ENCODE data around the gene AHRR. TPM values are rescaled to one million over a fixed set of nuclear protein-coding genes. Genes with fewer than 3 reads are reported as not detected.
A peak's percentile ranks its signal among the peaks of the same experiment; 100 is the strongest.

The AHRR gene
- total RNA-seq, 1 donor: 22.5 TPM

GRCh38 chr5:422323-423232, 101.1 kb downstream of the AHRR start:
- H3K4me3 ChIP-seq (ENCODE audit: low read depth, low read length): no peak overlapping the region
- TF ChIP-seq, protein P1, sequence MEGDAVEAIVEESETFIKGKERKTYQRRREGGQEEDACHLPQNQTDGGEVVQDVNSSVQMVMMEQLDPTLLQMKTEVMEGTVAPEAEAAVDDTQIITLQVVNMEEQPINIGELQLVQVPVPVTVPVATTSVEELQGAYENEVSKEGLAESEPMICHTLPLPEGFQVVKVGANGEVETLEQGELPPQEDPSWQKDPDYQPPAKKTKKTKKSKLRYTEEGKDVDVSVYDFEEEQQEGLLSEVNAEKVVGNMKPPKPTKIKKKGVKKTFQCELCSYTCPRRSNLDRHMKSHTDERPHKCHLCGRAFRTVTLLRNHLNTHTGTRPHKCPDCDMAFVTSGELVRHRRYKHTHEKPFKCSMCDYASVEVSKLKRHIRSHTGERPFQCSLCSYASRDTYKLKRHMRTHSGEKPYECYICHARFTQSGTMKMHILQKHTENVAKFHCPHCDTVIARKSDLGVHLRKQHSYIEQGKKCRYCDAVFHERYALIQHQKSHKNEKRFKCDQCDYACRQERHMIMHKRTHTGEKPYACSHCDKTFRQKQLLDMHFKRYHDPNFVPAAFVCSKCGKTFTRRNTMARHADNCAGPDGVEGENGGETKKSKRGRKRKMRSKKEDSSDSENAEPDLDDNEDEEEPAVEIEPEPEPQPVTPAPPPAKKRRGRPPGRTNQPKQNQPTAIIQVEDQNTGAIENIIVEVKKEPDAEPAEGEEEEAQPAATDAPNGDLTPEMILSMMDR (IDR thresholded peaks at IDR 0.05; ENCODE audit: insufficient read depth, low read depth, low read length): no peak
- no peak for DNase-seq (ENCODE audit: low read depth)

GRCh38 chr5:423233-423565, 101.7 kb downstream of the AHRR start:
- TF ChIP-seq, protein P1 (IDR thresholded peaks at IDR 0.05; ENCODE audit: insufficient read depth, low read depth, low read length): no peak
- no peak overlapping the region for H3K4me3 ChIP-seq (ENCODE audit: low read depth, low read length)
- no peak for DNase-seq (ENCODE audit: low read depth)

GRCh38 chr5:423626-424261, 102.2 kb downstream of the AHRR start:
- DNase-seq (ENCODE audit: low read depth): no peak
- H3K4me3 ChIP-seq (ENCODE audit: low read depth, low read length): no peak overlapping the region
- TF ChIP-seq, protein P1 (IDR thresholded peaks at IDR 0.05; ENCODE audit: insufficient read depth, low read depth, low read length): no peak

DNA sequence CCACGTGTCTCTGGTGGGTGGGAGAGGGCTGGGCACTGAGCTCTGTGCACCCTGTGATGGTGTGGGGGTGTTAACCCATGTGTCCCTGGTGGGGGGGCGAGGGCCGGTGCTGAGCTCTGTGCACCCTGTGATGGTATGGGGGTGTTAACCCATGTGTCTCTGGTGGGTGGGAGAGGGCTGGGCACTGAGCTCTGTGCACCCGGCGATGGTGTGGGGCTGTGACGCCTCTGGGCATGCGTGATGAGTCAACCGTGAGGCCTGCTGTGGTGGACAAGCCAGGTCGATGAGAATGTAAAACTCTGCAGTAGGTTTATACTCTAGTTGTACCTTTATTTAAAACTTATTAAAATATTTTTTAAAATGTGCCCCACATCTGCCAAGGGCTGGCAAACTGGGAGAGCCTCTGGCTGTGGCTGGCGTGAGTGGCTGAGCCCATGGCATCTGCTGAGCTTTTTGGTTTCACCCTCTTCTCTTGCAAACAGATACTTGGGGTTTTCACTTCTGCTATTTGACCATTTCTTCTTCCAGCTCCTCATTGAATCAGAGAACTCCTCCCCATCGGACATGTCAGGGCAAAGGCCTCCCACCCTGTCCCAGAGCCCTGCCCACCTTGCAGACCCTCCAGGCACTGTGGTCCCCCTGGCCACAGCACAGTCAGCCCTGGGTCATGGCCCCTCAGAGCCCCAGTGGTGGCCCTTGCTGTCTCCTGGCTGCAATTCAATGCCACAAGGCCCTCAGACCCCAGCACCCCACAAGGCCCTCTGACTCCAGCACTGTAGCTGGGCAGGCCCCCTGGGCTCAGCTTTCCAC, 103.0 kb downstream of the AHRR start:
- no peak for DNase-seq (ENCODE audit: low read depth)
- TF ChIP-seq, protein P1 (IDR thresholded peaks at IDR 0.05; ENCODE audit: insufficient read depth, low read depth, low read length): no peak
- H3K4me3 ChIP-seq (ENCODE audit: low read depth, low read length): no peak overlapping the region

DNA sequence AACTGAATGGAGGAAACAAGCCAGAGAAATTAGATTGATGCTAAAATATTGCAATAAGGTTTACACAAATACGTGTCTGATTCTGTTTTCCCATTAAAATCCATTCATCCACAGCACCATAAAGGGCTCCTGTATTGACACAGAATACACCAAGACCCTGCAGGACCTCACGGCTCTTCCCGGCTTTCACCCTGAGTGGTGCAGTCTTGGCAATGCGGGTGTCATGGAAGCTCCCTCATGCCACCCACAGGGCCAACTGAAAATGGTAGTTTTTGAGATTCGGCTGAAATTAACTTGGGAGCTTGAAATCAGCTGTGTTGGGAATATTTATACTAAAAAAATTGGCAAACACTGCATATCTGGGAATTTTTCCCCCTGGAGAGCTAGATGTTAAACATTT, 104.2 kb downstream of the AHRR start:
- TF ChIP-seq, protein P1 (IDR thresholded peaks at IDR 0.05; ENCODE audit: insufficient read depth, low read depth, low read length): peak; percentile 30
- DNase-seq (ENCODE audit: low read depth): peak; percentile 22
- H3K4me3 ChIP-seq (ENCODE audit: low read depth, low read length): no peak overlapping the region

- DNase-seq (ENCODE audit: low read depth): no peak
- TF ChIP-seq, protein P1 (IDR thresholded peaks at IDR 0.05; ENCODE audit: insufficient read depth, low read depth, low read length): no peak
- H3K4me3 ChIP-seq (ENCODE audit: low read depth, low read length): no peak overlapping the region
Observed at GRCh38 chr5:426392-426976, 105.0 kb downstream of the AHRR start.

Measured in fibroblast of villous mesenchyme (primary cell).